Measurements from ENCODE around the gene PTOV1. TPM values are rescaled to one million over a fixed set of nuclear protein-coding genes. Genes with fewer than 3 reads are reported as not detected.
A peak's percentile ranks its signal among the peaks of the same experiment; 100 is the strongest.

PTOV1 gene
- total and polyA plus RNA-seq, 4 donors: 62.9 to 115 (median 89.4) TPM

GRCh38 chr19:49873129-49873521 is 22.2 kb downstream of the PTOV1 start:
- TF ChIP-seq CTCF (IDR thresholded peaks at IDR 0.05; ENCODE audit: control extremely low read depth, extremely low read depth): no peak
- no peak overlapping the region for H3K9ac ChIP-seq (ENCODE audit: insufficient read depth in 1 of 2, low read length in 2 of 2)
- no peak for DNase-seq
- no peak overlapping the region for H3K4me3 ChIP-seq
- H3K9me3 ChIP-seq (ENCODE audit: control insufficient read depth in 4 of 4, insufficient read depth in 3 of 4, low read length in 3 of 4): no peaks in the 10 kb centered on the region
- no peaks in the 10 kb centered on the region for H3K27me3 ChIP-seq (ENCODE audit: control insufficient read depth in 3 of 3, insufficient read depth in 3 of 3, low read length in 2 of 3)
- peaks cover 0 to 27% (median 10%) of the 10 kb centered on the region in 5 donors for H3K4me1 ChIP-seq (ENCODE audit: control insufficient read depth in 5 of 5, insufficient read depth in 5 of 5, low read length in 5 of 5)
- peaks cover 0 to 10% (median 6%) of the 10 kb centered on the region in 4 donors for H3K36me3 ChIP-seq (ENCODE audit: control insufficient read depth in 4 of 4, insufficient read depth in 4 of 4, low read length in 4 of 4)
- H3K27ac ChIP-seq (ENCODE audit: low read depth in 1 of 2, low read length in 1 of 2): no peak overlapping the region
- ATAC-seq (ENCODE audit: insufficient read depth, low FRiP score): no peak
- 95% methylated on average over 28 to 29 of the region's 29 CpGs for WGBS, 2 donors

GRCh38 chr19:49873834-49874233 is 22.9 kb downstream of the PTOV1 start:
- no peak for DNase-seq

GRCh38 chr19:49874503-49875157 is 23.7 kb downstream of the PTOV1 start:
- Histone ChIP-seq H3K27ac (ENCODE audit: low read depth in 1 of 2, low read length in 1 of 2) (peak overlapping the region in 1 of 2 donors; percentile 4), H3K9me3 (ENCODE audit: control insufficient read depth in 4 of 4, insufficient read depth in 3 of 4, low read length in 3 of 4) (no peaks in the 10 kb centered on the region), H3K4me1 (ENCODE audit: control insufficient read depth in 5 of 5, insufficient read depth in 5 of 5, low read length in 5 of 5) (peaks cover 0 to 28% (median 10%) of the 10 kb centered on the region in 5 donors), H3K4me3 (no peak overlapping the region), H3K27me3 (ENCODE audit: control insufficient read depth in 3 of 3, insufficient read depth in 3 of 3, low read length in 2 of 3) (no peaks in the 10 kb centered on the region), H3K36me3 (ENCODE audit: control insufficient read depth in 4 of 4, insufficient read depth in 4 of 4, low read length in 4 of 4) (peaks cover 0 to 13% (median 12%) of the 10 kb centered on the region in 4 donors), H3K9ac (ENCODE audit: insufficient read depth in 1 of 2, low read length in 2 of 2) (no peak overlapping the region)
- DNase-seq (no peak), ATAC-seq (ENCODE audit: insufficient read depth, low FRiP score) (no peak)
- 94 to 98% methylated on average over 11 of the region's 11 CpGs for WGBS, 2 donors
- no peak for TF ChIP-seq CTCF (IDR thresholded peaks at IDR 0.05; ENCODE audit: control extremely low read depth, extremely low read depth)

More at GRCh38 chr19:49873834-49874233, 22.9 kb downstream of the PTOV1 start:
- H3K27ac ChIP-seq (ENCODE audit: low read depth in 1 of 2, low read length in 1 of 2): no peak overlapping the region
- H3K4me1 ChIP-seq (ENCODE audit: control insufficient read depth in 5 of 5, insufficient read depth in 5 of 5, low read length in 5 of 5): peaks cover 0 to 30% (median 10%) of the 10 kb centered on the region in 5 donors
- H3K9ac ChIP-seq (ENCODE audit: insufficient read depth in 1 of 2, low read length in 2 of 2): no peak overlapping the region
- H3K36me3 ChIP-seq (ENCODE audit: control insufficient read depth in 4 of 4, insufficient read depth in 4 of 4, low read length in 4 of 4): peaks cover 0 to 10% (median 6%) of the 10 kb centered on the region in 4 donors
- H3K9me3 ChIP-seq (ENCODE audit: control insufficient read depth in 4 of 4, insufficient read depth in 3 of 4, low read length in 3 of 4): no peaks in the 10 kb centered on the region
- TF ChIP-seq CTCF (IDR thresholded peaks at IDR 0.05; ENCODE audit: control extremely low read depth, extremely low read depth): no peak
- ATAC-seq (ENCODE audit: insufficient read depth, low FRiP score): no peak
- no peaks in the 10 kb centered on the region for H3K27me3 ChIP-seq (ENCODE audit: control insufficient read depth in 3 of 3, insufficient read depth in 3 of 3, low read length in 2 of 3)
- H3K4me3 ChIP-seq: no peak overlapping the region
- 91 to 97% methylated on average over 10 of the region's 10 CpGs for WGBS, 2 donors
